GM21367 (cell line): ENCODE data around the gene CDK11B.
"Not testable (repeated sequence)": the region's sequence is repeated elsewhere in the genome, so short reads cannot be mapped to it uniquely, and the experiment has no call there.

Experiments
- ATAC-seq: cut with Tn5 transposase; IDR thresholded peaks from one replicate; pipeline ENCODE4 v1.9.1; 2021; ENCODE audit not compliant: unreplicated experiment

CDK11B gene

GRCh38 chr1:1683104-1683905, 24.5 kb upstream of the CDK11B start:
- ATAC-seq = no peak

DNA sequence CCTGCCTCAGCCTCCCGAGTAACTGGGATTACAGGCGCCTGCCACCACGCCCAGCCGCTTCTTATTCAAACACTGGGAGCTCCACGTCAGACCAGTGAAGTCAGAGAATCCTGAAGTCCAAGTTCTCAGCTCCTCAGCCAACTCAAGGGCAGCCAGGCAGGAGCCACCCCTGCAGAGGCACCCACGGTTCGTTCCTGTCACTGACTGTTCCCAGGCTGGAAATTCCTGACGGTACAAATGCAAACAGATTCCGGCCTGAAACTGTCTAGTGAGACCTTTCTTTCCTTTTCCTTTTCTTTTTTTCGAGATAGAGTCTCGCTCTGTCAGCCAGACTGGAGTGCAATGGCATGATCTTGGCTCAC, 22.1 kb upstream of the CDK11B start:
- no peak for ATAC-seq

DNA sequence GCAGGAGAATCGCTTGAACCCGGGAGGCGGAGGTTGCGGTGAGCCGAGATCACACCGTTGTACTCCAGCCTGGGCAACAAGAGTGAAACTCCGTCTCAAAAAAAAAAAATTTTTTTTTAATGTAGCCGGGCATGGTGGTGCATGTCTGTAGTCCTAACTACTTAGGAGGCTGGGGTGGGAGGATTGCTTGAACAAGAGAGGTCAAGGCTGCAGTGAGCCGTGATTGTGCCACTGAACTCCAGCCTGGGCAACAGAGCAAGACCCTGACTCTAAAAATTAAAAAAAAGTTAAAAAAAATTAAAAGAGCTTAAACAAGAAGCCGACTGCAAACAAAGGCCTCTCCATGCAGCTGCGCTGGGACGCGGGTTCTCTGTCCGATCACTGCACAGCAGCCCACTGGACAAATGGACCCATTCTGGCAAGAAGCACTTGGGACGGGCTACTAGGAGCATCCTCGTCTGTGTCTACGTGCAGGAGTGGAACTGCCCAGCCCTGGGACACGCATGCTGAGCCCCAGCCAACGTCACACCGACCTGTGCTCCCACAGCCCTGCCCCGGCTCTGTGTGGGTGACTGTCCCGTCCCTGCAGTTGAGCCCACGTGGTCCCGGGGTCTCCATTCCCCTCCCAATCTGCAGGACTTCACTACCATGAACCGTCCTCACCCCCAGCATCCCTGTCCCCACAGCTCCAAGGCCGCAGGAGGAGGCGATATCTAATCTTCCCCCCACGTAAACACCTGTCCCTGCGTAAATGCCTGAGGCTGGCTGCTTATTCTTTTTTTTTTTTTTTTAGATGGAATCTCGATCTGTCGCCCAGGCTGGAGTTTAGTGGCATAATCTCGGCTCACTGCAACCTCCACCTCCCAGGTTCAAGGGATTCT, 21.5 kb upstream of the CDK11B start:
- ATAC-seq = no peak

- ATAC-seq = no peak
These were observed 20.0 kb upstream of the CDK11B start for GRCh38 chr1:1678581-1679380.

- ATAC-seq = peak; percentile 61
These were observed 19.1 kb upstream of the CDK11B start for GRCh38 chr1:1677718-1678580.

- not testable (repeated sequence) for ATAC-seq
These were observed 17.3 kb upstream of the CDK11B start for GRCh38 chr1:1676087-1676486.

GRCh38 chr1:1675218-1675617, 16.4 kb upstream of the CDK11B start:
- not testable (repeated sequence) for ATAC-seq

- not testable (repeated sequence) for ATAC-seq
These were observed 16.0 kb upstream of the CDK11B start for GRCh38 chr1:1674806-1675205.

GRCh38 chr1:1672181-1672965, 13.6 kb upstream of the CDK11B start:
- no peak for ATAC-seq

- ATAC-seq = no peak
These were observed 12.7 kb upstream of the CDK11B start for GRCh38 chr1:1671365-1672119.

DNA sequence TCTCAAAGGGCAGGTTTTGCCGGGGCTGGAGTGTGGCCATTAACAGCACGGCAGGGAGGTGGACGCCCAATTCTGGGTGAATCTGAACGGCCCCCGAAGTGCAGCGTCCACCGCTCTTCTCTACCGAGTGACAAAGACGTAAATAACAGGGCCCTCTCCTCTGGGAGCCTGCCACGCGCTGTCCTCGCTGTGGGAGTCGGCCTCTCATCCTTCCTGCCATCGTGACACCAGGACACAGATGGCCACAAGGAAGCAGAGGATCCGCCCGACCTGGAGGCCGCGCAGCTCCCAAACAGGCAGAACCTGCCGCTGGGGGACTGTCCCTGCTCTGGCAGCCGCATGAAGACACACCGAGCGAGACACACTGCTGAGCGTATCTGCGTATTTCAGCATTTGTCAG, 12.1 kb upstream of the CDK11B start:
- no peak for ATAC-seq

GRCh38 chr1:1669468-1670440, 10.9 kb upstream of the CDK11B start:
- no peak for ATAC-seq

GRCh38 chr1:1666526-1666925, 7.7 kb upstream of the CDK11B start:
- no peak for ATAC-seq

- no peak for ATAC-seq
These were observed 7.0 kb upstream of the CDK11B start for GRCh38 chr1:1665815-1666251.

DNA sequence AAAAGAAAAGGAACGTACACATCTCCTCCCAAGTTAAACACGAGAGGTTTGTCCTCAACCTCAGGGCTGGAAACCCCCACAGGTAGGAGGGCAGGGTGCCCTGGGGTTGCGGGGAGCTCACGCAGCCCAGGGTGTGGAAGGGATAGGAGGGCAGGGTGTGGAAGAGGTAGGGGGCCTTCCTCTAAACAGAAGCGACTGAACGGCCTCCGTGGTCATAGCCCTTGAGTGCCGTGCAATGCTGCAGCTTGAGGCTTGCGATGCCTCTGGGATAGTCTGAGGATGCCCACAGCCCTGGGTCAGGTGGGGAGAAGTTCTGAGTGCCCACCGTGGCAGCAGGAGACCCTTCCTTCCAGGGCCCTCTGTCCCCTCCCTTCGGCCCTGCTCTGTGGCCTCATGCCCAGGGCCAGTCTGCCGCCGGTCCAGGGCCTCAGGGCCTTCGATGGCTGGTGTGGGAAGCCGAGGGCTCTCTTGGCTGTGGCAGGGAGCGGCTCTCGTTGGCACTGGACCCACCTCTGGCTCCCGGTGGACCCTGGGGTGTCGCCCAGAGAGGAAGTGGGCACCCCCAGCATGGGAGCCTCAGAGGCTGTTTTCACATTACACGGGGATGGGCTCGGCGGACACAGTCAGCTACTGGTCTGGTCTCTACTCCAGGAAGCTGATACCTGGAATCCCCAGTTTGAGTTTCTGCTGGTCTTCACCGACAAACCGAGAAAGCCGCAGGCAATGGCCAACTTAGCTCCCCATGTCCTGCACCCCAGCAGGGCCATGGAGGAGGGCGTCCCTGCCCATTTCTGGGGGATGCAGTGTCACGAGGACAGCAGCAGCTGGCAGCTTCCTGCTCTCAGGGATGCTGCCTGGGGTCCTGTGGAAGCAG, 6.4 kb upstream of the CDK11B start:
- ATAC-seq = no peak

DNA sequence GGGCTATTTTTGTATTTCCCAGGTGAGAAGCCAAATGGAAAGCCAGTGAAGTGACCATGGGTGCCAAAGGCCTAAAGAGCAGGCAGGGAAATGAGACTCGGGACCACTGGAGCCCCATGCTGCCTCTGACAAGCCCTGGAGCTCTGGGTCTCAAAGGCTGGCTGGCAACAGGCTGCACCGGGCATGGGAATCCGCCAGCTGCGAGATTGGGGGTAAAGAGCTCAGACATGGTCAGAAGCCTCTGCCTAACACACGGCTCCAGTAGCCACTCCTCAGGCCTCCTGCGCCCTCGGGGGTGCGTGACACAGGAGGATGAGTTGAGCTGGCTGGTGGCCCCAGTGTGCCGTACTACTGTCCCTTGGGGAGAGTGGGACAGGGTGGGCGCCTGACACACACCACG, 5.5 kb upstream of the CDK11B start:
- ATAC-seq = not testable (repeated sequence)
